Psoas muscle (tissue), 8 donors: Measurements from ENCODE around the gene GNB1L. TPM values are rescaled to one million over a fixed set of nuclear protein-coding genes. Genes with fewer than 3 reads are reported as not detected.

Experiments
- ATAC-seq, 4 donors: fragments of 200-7000 bp; cut with Tn5 transposase; one replicate each; pipeline ENCODE4 v1.9.1; 2020; ENCODE audit warnings: moderate library complexity in 3 of 4, mild to moderate bottlenecking in 2 of 4
- DNase-seq, 2 donors: peaks; one replicate each; pipeline ENCODE4 v3.0.0-alpha.2; 2020
- H3K27ac ChIP-seq: fragments of 200-600 bp; one replicate; pipeline ENCODE4 v1.8.0; 2022
- H3K27me3 ChIP-seq, 3 donors: fragments of 200-600 bp in 1 of 3; one replicate each; pipeline versions ENCODE4 v1.6.1 to v1.8.0; 2013 to 2022; ENCODE audit warnings: low read length in 2 of 3, mild to moderate bottlenecking in 2 of 3, moderate library complexity in 1 of 3; ENCODE audit not compliant: insufficient read depth in 3 of 3
- H3K36me3 ChIP-seq, 2 donors: fragments of 200-600 bp in 1 of 2; one replicate each; pipeline versions ENCODE4 v1.6.1 to v1.8.0; 2013 to 2022; ENCODE audit warnings: low read depth in 1 of 2, mild to moderate bottlenecking in 1 of 2, moderate library complexity in 1 of 2; ENCODE audit not compliant: insufficient read depth in 1 of 2
- H3K4me1 ChIP-seq: fragments of 200-600 bp; one replicate; pipeline ENCODE4 v1.8.0; 2022
- H3K4me3 ChIP-seq: fragments of 200-600 bp; one replicate; pipeline ENCODE4 v1.8.0; 2022; ENCODE audit warnings: mild to moderate bottlenecking
- H3K9me3 ChIP-seq: fragments of 200-600 bp; one replicate; pipeline ENCODE4 v1.8.0; 2022
- CTCF ChIP-seq: fragments of 200-600 bp; IDR thresholded peaks from one replicate; pipeline ENCODE4 v1.8.0; 2022; ENCODE audit warnings: antibody characterized with exemption
- WGBS, 3 donors: extraction: QIAGEN DNeasy Blood & Tissue Kit; methylation state at CpG; one replicate each; pipeline versions ENCODE4 v1.1.6 to v1.1.7; 2013; 5-methylcytosine and 5-hydroxymethylcytosine counted together
- intact Hi-C, 2 donors: fragments of 100-400 bp; cut with DNase I; formaldehyde crosslinking; loops; one replicate each; pipeline versions ENCODE4 v1.11.0 to v1.14.2; 2022
- polyA plus RNA-seq, 3 donors: library from polyadenylated mRNA; stranded (reverse); fragments of 200-250 nt; gene quantifications; one replicate each; pipeline ENCODE4 v1.2.3, GENCODE V29; 2013
- total RNA-seq, 4 donors: library from RNA; stranded (reverse); fragmentation: NEBNext Ultra II Directional in 2 of 4; extraction: Animal tissue kit (Norgen Biotek cat#: 25700) in 2 of 4; gene quantifications; one replicate each; pipeline versions ENCODE4 v1.2.1 to v1.2.4, GENCODE V29; 2021 to 2023
- donor health status: healthy with polysubstance abuse.
- donor health status: DM: no; HTN: no; CAD: no; lungs with moderate emphysema.
- donor health status: Bipolar disorder and iron deficiency.
- donor health status: healthy.
- donor health status: DM: yes; HTN: yes; CAD: no.
- donor health status: DM: no; HTN: no; CAD: no.
- donor health status: DM: no; HTN: no; CAD: no.
- donor health status: DM: yes; HTN: yes; CAD: no.

Gene GNB1L
- total and polyA plus RNA-seq, 7 donors, result 1.5 to 7.6 (median 3.3) TPM

- no peaks in the 10 kb centered on the region for H3K27me3 ChIP-seq
- H3K4me3 ChIP-seq, result no peak overlapping the region
- H3K9me3 ChIP-seq, result no peaks in the 10 kb centered on the region
- intact Hi-C loops, result no loop called here
- peaks cover 12% of the 10 kb centered on the region for H3K4me1 ChIP-seq
- no peak overlapping the region for H3K27ac ChIP-seq
- WGBS, 3 donors, result 72 to 76% (median 75%) methylated on average over 19 to 20 of the region's 20 CpGs
- ATAC-seq (no peak), DNase-seq (peak in 1 of 2 donors; percentile 47)
- peaks cover 5 to 41% of the 10 kb centered on the region in 2 donors for H3K36me3 ChIP-seq
- no peak for TF ChIP-seq CTCF
Observed at GRCh38 chr22:19890502-19891316, 36.0 kb upstream of the GNB1L start.

GRCh38 chr22:19889951-19890350, 35.3 kb upstream of the GNB1L start:
- Histone ChIP-seq H3K9me3 (no peaks in the 10 kb centered on the region), H3K4me3 (no peak overlapping the region), H3K4me1 (peaks cover 12% of the 10 kb centered on the region), H3K27ac (no peak overlapping the region), H3K36me3 (peaks cover 5 to 34% of the 10 kb centered on the region in 2 donors), H3K27me3 (no peaks in the 10 kb centered on the region)
- ATAC-seq (no peak), DNase-seq (peak; percentile 7 to 41)
- 87 to 92% (median 91%) methylated on average over 9 of the region's 9 CpGs for WGBS, 3 donors
- TF ChIP-seq CTCF, result no peak
- intact Hi-C loops, result loop anchor here in 1 of 2 donors (5.0 kb wide), 1 partner anchor 733 kb away; no protein-coding TSS in a partner anchor

- intact Hi-C loops, result loop anchor here in 1 of 2 donors (5.0 kb wide), 1 partner anchor 731 kb away; no protein-coding TSS in a partner anchor
- Histone ChIP-seq H3K4me1 (peaks cover 12% of the 10 kb centered on the region), H3K36me3 (peaks cover 0 to 17% of the 10 kb centered on the region in 2 donors), H3K9me3 (no peaks in the 10 kb centered on the region), H3K27ac (no peak overlapping the region), H3K27me3 (no peaks in the 10 kb centered on the region), H3K4me3 (no peak overlapping the region)
- 91 to 93% (median 93%) methylated on average over 17 of the region's 17 CpGs for WGBS, 3 donors
- ATAC-seq (no peak), DNase-seq (peak; percentile 10 to 52)
- no peak for TF ChIP-seq CTCF
Observed at GRCh38 chr22:19888131-19888746, 33.6 kb upstream of the GNB1L start.

- Histone ChIP-seq H3K4me3 (no peak overlapping the region), H3K27me3 (no peaks in the 10 kb centered on the region), H3K4me1 (peaks cover 12% of the 10 kb centered on the region), H3K36me3 (peaks cover 0 to 20% of the 10 kb centered on the region in 2 donors), H3K9me3 (no peaks in the 10 kb centered on the region), H3K27ac (no peak overlapping the region)
- no peak for ATAC-seq
- DNase-seq, result peak; percentile 11 to 35
- 73 to 86% (median 74%) methylated on average over 16 of the region's 16 CpGs for WGBS, 3 donors
- intact Hi-C loops, result loop anchor here in 1 of 2 donors (5.0 kb wide), 1 partner anchor 730 kb away; no protein-coding TSS in a partner anchor
- no peak for TF ChIP-seq CTCF
Observed at GRCh38 chr22:19887256-19887985, 32.7 kb upstream of the GNB1L start.
